SK-N-DZ (cell line): Measurements from ENCODE around the gene DBH.
"Not testable (repeated sequence)": the region's sequence is repeated elsewhere in the genome, so short reads cannot be mapped to it uniquely, and the experiment has no call there.

Experiments used
- DNase-seq: peaks from one replicate; pipeline ENCODE4 v3.0.0-alpha.2; 2015; ENCODE audit warnings: low spot score

DBH gene

GRCh38 chr9:133665535-133665934, 29.4 kb downstream of the DBH start:
- DNase-seq: no peak

DNA sequence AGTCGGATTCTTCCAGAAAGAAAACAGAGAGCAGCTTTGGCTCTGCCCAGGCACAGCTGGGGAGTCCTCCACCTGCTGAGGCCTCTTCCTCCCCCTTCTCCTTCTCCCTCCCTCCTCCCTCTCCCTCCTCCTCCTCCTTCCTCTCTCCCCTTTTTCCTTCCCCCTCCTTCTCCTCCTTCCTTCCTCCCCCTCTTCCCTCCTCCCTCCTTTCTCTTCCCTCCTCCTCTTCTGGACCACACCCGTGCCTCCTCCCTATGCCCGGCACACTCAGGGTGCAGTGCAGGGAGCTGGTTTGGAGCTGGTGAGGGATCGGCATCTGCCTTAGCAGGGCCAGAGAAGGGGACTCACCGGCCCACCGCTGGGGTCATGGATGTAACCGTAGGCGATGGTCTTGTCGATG, 30.2 kb downstream of the DBH start:
- no peak for DNase-seq

DNA sequence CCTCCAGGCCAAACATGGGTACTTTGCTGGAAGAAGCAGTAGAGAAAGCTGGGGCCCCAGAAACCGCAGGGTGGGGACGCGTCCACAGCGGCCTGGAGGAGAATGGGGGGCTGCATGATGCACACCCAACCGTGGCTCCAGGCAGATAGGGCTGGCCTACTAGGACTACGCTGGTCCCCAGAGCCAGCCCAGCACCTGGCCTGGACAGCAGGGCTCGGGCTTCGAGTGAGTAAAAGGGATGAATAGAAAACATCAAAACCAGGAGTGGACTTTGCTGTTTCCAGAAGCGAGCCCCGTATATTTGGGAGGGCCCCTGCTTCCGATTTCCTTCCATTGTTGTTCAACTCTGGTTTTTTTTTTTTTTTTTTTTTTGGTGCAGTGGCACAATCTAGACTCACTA, 30.7 kb downstream of the DBH start:
- DNase-seq: peak; percentile 55

DNA sequence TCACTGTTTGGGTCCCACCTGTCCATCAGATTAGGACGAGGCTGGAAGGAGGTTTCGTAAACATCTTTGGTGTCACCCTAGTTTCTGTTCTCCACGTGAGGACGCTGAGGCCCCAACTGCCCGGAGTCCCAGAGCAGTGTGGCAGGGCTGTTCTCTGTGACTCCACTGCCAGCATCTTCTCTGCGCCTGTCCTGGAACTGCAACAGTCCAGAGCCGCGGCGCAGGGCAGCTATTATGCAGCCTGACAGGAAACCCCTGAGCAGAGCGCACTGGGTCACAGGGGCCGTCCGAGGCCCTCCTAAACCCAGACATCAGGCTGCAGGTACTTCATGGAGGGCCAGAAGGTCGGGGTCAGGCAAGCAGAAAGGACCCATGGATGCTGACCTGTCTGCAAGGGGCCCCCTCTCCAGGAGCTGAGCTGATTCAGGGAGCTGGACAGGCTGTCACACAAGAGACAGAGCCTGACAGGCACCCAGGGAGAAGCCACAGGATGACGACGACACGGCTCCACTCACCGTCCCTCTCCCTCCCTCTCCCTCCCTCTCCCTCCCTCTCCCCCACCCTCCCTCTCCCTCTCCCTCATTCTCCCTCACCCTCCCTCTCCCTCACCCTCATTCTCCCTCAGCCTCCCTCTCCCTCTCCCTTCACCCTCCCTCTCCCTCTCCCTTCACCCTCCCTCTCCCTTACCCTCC, 31.7 kb downstream of the DBH start:
- peak; percentile 74 for DNase-seq

GRCh38 chr9:133669182-133669801, 33.1 kb downstream of the DBH start:
- DNase-seq: no peak

GRCh38 chr9:133670466-133670865, 34.3 kb downstream of the DBH start:
- no peak for DNase-seq

- DNase-seq: no peak
Measured at GRCh38 chr9:133671371-133671770, 35.2 kb downstream of the DBH start.

DNA sequence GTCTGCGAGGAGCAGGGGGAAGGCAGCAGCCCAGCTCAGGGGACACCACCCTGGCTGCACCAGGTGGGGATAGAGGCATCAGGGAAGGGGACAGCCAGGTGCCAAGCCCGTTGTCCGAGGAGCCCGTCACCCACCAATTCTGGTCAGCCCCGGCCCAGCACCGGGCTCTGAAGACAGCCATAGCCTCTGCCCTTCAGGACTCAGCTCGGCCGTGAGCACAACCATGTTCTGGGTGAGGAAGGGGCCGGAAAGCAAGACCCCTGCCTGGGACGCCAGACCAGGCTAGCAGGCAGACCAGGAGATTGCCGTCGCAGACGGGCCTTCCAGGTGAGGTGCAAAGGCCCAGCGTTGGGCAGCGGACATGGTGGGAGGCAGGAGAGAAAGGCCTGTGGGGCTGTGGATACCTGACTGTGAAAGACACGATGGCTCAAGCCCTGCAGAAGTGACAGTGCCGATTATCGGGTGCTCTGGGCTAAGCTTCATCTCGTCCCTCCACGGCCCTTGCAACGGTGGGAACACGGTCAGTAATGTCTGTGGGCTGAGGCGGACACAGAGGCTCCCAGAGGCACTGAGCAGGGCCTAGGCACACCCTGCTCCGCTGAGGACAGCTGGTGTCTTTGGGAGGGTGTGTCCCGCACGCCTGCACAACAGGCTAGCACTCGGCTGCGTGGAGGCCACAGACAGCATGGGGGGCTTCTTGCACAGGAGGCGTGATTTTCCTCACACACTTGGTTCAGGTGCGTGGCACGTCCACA, 36.5 kb downstream of the DBH start:
- DNase-seq: no peak

DNA sequence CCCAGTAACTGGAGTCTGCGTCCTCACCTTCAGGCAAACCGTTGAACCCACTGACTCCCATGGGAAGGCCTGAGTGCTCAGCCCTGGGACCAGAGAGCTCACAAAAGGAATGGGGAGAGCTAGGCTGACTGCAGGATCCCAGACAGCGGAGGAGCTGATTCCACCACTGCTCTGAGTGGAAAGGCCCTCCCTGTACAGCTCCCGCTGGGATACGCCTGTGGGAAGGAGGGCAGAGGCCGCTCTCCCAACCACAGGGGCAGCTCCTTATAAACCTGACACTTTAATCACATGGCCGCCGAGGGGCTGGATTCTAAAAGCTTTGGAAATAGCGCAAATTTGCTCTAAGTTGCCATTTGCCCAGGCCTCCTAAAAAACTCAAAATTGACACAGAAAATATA, 37.1 kb downstream of the DBH start:
- no peak for DNase-seq

DNA sequence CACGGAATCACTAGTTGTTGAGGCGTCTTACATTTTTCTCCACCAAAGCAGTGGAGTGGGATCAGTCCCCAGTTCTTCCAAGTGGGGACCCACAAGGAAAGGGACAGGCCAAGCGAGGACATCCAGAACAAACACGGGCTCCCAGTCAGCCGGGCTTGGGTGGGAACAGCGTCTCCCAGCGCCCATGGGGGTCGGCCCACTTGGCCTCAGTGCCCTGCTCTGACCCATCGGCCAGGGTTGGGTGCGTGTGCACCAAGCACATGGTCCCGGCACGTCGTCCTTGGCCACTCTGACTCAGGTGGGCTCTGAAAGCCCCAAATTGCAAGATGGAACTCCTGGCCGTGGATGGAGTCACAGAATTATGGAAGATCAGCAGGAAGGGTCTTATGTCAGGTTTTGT, 37.9 kb downstream of the DBH start:
- no peak for DNase-seq

GRCh38 chr9:133675796-133676195, 39.6 kb downstream of the DBH start:
- not testable (repeated sequence) for DNase-seq

DNA sequence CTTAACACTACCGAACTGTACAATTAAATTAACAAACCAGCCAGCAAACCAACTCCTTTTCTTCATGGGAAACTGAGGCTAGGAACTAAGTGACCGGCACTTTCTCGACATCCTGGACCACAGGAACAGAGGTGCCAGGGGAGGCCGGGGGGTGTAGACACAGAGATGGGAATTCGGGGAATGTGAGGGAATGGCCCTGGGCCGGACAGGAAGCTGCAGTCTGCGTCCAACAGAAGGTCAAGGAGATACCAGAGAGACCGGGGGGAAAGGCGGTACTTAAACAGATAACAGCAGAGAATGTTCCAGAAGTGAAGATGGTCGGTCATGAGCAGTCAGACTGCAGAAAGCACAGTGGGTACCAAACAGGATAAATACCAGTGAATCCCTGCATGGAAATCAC, 40.3 kb downstream of the DBH start:
- no peak for DNase-seq

- no peak for DNase-seq
Measured at GRCh38 chr9:133677126-133678010, 41.2 kb downstream of the DBH start.

GRCh38 chr9:133679056-133679455, 42.9 kb downstream of the DBH start:
- DNase-seq: no peak

DNA sequence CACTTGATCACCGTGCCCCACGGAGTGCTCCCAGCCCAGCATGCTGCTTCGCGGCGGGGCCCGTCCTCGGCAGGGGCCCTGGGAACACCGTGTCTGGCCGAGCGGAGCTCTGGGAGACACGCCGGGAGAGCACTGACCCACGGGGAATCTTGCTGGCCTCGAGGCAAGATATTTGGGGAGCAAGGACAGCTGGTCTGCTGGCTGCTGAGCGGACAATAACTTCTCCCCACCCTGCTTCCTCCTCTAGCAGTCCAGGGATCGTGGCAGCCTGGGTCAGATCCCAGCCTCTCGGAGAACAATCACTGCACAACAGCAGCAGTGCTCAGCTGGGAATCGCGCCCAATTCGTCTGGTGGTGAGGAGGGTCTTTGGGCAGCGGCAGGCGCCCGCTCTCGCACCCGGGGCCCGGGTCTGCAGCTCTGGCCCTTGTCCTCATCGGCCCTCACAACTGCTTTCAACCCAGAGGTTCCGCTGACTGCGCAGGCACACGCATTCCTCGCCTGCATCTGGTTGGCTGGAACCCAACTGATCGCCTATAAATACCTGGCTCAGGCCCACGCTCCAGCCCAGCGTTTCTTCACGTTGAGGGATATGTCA, 43.4 kb downstream of the DBH start:
- no peak for DNase-seq

GRCh38 chr9:133680250-133680975, 44.2 kb downstream of the DBH start:
- DNase-seq: no peak

DNA sequence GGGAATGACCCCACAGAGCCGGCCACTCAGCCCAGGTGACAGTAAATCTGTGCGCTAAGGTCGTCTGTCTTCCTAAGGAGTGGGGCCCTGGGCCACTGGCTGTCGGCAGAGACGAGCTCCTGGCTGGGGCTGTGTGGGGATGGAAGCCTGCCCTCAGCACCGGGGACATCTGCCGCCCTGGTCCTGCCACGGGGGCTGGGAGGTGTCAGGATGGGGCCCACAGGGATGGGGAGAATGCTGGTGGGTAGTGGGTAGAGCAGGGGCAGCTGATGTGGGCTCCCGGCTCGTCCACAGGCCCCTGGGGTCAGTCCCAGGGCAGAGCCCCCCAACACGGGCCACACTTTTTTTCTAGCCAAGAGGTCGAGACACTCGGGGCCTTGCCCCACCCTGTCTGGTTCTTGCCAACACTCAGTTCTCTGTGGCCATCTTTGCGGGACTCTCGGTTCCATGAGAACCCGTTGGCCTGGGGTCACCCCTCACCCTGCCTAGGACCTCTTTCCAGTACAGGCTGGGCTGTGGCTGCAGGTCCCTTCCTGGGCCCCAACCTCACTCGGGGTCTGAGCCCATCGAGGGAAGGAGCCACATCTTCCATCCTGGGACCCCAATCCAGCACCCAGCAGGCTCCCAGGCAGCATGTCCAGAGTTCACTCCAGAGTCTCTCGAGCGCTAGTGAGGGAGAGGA, 45.0 kb downstream of the DBH start:
- no peak for DNase-seq

DNA sequence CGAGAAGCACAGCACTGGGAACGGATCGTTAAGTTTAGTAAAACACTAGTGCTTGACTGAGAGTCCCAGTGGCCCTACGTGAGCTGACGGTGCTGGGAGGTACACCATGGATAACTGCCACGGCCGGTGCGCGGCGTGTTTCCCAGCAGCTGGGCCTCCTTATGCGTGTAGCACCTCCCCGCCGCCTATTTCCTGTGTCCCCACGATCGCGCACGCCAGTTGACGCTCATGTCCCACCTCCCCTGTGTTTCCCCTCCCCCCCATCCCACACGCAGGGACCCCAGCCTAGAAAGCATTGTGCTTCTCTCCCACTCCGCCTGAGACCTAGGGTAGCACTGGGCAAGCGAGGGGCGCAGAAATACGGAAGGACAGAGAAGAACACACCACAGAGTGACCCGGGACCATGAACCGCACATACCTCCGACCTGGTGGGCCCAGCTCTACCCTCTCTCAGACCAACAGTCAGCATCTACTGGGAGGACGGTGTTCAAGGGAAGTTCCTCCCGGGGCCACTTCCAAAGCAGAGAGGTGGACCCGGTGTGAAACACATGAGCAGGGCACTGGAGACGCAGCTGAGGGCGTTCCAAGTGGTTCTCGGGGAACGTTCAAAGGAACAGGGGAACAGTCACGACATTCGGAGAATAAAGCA, 45.6 kb downstream of the DBH start:
- DNase-seq: no peak

DNA sequence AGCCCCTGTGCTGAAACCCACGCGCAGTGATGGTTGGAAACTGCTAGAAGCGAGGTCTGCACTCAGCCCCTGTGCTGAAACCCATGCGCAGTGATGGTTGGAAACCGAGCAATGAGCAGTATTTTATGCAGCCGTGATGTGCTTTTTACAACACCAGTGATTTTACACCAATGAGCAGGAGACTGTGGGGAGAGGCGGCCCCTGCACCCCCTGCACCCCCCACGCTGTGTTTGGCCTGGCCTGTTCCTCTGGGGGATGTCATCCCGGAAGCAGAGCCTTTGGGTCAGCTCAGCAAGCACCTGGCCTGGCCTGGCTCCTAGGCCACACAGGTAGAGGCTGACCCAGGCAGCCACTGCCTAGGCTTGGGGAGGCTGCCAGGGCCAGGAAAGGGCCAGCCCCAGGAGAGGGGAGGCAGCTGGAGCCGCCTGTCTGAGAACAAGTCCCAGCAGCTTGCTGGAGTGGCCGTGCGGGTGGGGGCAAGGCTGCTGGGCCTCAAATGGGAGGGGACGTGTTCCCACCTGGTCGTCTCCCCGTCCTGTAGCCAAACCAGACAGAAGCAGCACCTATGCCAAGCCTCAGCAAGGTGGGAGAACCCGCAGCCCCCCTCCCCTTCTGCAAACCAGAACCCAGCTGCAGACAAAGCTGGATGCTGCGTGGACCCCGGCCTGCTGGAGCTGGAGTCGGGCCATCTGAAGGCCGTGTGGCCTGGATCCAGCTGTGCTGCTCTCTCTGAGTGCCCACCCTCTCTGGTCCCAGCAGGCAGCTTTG, 46.8 kb downstream of the DBH start:
- no peak for DNase-seq
